Loucy (cell line): ENCODE results near the gene GPM6B.

Experiments used
- CTCF ChIP-seq: fragments of 200-600 bp; sonication (generic); conservative IDR thresholded peaks from 2 replicates; pipeline ENCODE4 v1.5.1; 2014; ENCODE audit warnings: mild to moderate bottlenecking, antibody characterized with exemption, low read length
- EZH2phosphoT487 ChIP-seq: fragments of 200-600 bp; IDR thresholded peaks from 2 replicates; pipeline ENCODE4 v1.6.1; 2018; ENCODE audit warnings: antibody characterized with exemption, mild to moderate bottlenecking, moderate library complexity, borderline replicate concordance

- no peak for TF ChIP-seq CTCF
- TF ChIP-seq EZH2phosphoT487, result no peak
Measured at GRCh38 chrX:13791145-13791544, 25.7 kb downstream of the GPM6B start.
